H1 (cell line): ENCODE measurements around the gene PMP22.

Experiments used
- GTF2F1 ChIP-seq: IDR thresholded peaks from 2 replicates; pipeline ENCODE4 v1.6.1; 2012; ENCODE audit warnings: low read depth, low read length, improper control_type of control experiment, borderline replicate concordance
- JUND ChIP-seq: IDR thresholded peaks from 2 replicates; pipeline ENCODE4 v1.6.1; 2011; ENCODE audit warnings: mild to moderate bottlenecking, improper control_type of control experiment, low read length
- RBBP5 ChIP-seq: IDR thresholded peaks from 2 replicates; pipeline ENCODE4 v1.7.1; 2012; ENCODE audit warnings: low read depth, mild to moderate bottlenecking, inconsistent platforms, low read length, moderate library complexity, borderline replicate concordance
- TF ChIP-seq, protein P1 (sequence below), 3 experiments: IDR thresholded peaks; 1 replicate in 2 of 3; 2 replicates in 1 of 3; pipeline versions ENCODE4 v1.5.1 to v1.6.1; 2011; ENCODE audit warnings: low read length in 3 of 3, mild to moderate bottlenecking in 3 of 3, inconsistent platforms in 2 of 3, low read depth in 1 of 3, moderate library complexity in 1 of 3; ENCODE audit not compliant: insufficient read depth in 1 of 3; ENCODE audit errors: control extremely low read depth in 1 of 3

DNA sequence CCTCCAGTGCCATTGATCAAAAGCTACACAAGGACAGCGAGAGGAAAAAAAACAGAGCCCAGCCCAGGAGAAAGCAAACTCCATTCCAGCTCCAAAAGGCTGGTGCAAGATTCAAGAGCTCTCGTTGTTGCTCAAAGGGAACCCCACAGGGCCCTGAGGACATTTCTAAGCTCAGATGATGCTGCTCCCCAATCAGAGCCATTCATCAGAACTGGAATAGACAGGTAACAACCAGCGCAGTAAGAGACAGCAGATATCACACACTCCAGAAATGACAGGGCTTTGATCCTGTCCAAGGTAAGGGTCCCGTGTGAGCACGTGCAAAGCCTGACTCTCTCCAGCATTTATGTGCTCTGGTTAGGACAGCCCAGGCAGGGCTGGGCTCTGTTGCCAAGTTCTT lies 20.1 kb downstream of the PMP22 start:
- no peak for TF ChIP-seq GTF2F1
- no peak for TF ChIP-seq JUND
- TF ChIP-seq, protein P1, sequence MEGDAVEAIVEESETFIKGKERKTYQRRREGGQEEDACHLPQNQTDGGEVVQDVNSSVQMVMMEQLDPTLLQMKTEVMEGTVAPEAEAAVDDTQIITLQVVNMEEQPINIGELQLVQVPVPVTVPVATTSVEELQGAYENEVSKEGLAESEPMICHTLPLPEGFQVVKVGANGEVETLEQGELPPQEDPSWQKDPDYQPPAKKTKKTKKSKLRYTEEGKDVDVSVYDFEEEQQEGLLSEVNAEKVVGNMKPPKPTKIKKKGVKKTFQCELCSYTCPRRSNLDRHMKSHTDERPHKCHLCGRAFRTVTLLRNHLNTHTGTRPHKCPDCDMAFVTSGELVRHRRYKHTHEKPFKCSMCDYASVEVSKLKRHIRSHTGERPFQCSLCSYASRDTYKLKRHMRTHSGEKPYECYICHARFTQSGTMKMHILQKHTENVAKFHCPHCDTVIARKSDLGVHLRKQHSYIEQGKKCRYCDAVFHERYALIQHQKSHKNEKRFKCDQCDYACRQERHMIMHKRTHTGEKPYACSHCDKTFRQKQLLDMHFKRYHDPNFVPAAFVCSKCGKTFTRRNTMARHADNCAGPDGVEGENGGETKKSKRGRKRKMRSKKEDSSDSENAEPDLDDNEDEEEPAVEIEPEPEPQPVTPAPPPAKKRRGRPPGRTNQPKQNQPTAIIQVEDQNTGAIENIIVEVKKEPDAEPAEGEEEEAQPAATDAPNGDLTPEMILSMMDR (IDR thresholded peaks at IDR 0.05; ENCODE audit: control extremely low read depth in 1 of 3, insufficient read depth in 1 of 3, low read depth in 1 of 3, low read length in 3 of 3): no peak
- TF ChIP-seq RBBP5: no peak
